GM12865 (cell line): Measurements from ENCODE around the gene PRAC2.

Experiments
- DNase-seq: peaks from one replicate; pipeline ENCODE4 v3.0.0; 2010; ENCODE audit warnings: low read depth
- H3K4me3 ChIP-seq: 2 replicates; pipeline ENCODE4 v1.5.1; 2011; ENCODE audit warnings: mild to moderate bottlenecking, low read depth, low read length, control low read depth
- CTCF ChIP-seq: IDR thresholded peaks from 2 replicates; pipeline ENCODE4 v1.5.1; 2011; ENCODE audit warnings: low read length, control low read depth, low read depth, inconsistent platforms; ENCODE audit not compliant: insufficient read depth; ENCODE audit errors: missing control alignments

PRAC2 gene

DNA sequence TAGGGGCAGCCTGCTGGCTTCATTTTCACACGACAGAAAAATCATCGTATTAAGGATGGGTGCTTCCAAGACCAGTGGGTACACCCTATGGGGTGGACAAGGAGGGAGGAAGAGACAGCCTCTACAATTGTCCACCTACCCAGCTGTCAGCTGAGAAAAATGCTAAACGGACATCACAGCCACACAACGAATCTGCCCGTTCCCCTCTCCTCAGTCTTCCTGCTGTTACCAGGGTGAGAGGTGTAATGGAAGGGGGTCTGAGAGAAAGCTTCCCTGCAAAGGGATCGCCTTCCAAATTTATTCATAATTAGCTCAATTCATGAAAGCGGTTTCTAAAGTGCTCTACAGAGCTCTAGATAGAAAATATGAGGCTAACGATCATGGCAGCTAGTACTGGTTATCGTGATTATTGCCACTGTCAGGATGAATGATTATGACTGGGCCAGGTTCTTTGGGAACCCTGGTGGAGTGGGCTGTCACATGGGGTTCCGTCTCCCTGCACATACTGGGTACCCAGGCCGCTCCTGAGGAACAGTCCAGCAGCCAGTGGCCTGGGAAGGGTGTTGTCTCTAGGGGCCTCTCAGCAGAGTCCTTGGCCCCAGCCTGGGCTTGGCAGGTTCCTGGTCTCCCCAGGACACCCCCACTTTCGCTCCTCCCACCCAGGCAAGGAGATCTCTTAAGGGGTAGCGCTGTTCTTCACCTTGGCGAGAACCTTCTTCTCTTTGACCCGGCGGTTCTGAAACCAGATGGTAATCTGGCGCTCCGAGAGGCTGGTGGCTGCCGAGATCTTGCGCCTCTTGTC is 3.3 kb downstream of the PRAC2 start:
- no peak overlapping the region for H3K4me3 ChIP-seq
- DNase-seq, result no peak
- TF ChIP-seq CTCF, result no peak

DNA sequence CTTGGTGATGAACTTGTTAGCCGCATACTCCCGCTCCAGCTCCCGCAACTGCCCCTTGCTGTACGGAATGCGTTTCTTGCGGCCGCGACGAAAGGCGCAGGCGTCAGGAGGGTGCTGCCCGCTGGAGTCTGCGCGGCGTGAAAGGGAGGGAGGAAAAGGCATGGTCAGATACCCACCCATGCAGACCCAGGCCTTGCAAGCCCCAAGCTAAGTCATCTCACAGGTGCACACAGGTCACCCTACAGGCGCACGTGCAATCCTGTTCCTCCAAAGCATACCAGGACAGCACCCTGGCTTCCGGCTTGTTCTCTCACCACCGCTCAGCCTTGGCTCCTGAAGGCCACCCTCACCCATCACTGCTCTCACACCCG is 3.9 kb downstream of the PRAC2 start:
- no peak overlapping the region for H3K4me3 ChIP-seq
- TF ChIP-seq CTCF, result no peak
- no peak for DNase-seq

- no peak for TF ChIP-seq CTCF
- no peak for DNase-seq
Observed at GRCh38 chr17:48727415-48728175, 4.6 kb downstream of the PRAC2 start.

GRCh38 chr17:48728232-48729231 is 5.5 kb downstream of the PRAC2 start, which contains the start of gene HOXB13:
TSS of gene HOXB13 (minus strand) at chr17:48728750. CDS start at chr17:48728593, 157 bp downstream.
- no peak within 1 kb of the TSS for H3K4me3 ChIP-seq
- DNase-seq, result no peak
- TF ChIP-seq CTCF, result no peak

More at GRCh38 chr17:48727415-48728175, 4.6 kb downstream of the PRAC2 start:
- H3K4me3 ChIP-seq, result no peak overlapping the region

- H3K4me3 ChIP-seq, result no peak overlapping the region
- TF ChIP-seq CTCF, result no peak
- no peak for DNase-seq
Observed at GRCh38 chr17:48729335-48730239, 6.6 kb downstream of the PRAC2 start.

DNA sequence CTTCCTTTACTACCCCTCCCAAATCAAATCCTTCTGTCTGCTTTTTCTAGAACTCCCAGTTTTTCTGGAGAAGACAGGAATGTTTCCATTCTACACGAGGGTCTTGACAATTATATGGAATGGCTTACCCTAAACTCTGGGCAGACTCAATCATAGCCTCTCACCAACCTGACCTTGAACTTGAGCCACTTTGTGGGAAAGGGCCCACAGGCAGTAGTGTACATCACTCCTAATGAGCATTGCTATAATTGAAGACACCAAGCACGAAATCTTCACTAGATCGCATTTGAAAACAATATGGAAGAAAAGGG is 7.2 kb downstream of the PRAC2 start:
- no peak for TF ChIP-seq CTCF
- no peak for DNase-seq
- no peak overlapping the region for H3K4me3 ChIP-seq
